Duodenal mucosa (tissue), 2 donors: ENCODE data around the gene CD93.

Source experiments
- H3K27ac ChIP-seq: one replicate; pipeline ENCODE4 v1.7.0; 2013; ENCODE audit warnings: low read depth, low read length
- H3K27me3 ChIP-seq, 2 donors: one replicate each; pipeline ENCODE4 v1.7.0; 2013; ENCODE audit warnings: low read length in 2 of 2, control low read depth in 1 of 2; ENCODE audit not compliant: insufficient read depth in 2 of 2, control insufficient read depth in 1 of 2
- H3K36me3 ChIP-seq, 2 donors: one replicate each; pipeline ENCODE4 v1.7.0; 2013; ENCODE audit warnings: low read length in 2 of 2, control low read depth in 1 of 2; ENCODE audit not compliant: insufficient read depth in 2 of 2, control insufficient read depth in 1 of 2
- H3K4me1 ChIP-seq, 2 donors: one replicate each; pipeline ENCODE4 v1.7.0; 2013; ENCODE audit warnings: low read length in 2 of 2, control low read depth in 1 of 2; ENCODE audit not compliant: insufficient read depth in 2 of 2, control insufficient read depth in 1 of 2
- H3K4me3 ChIP-seq, 2 donors: one replicate each; pipeline ENCODE4 v1.7.0; 2013; ENCODE audit warnings: low read length in 2 of 2, low read depth in 1 of 2
- H3K9ac ChIP-seq, 2 donors: one replicate each; pipeline ENCODE4 v1.7.0; 2013; ENCODE audit warnings: low read length in 2 of 2, low read depth in 1 of 2
- H3K9me3 ChIP-seq, 2 donors: one replicate each; pipeline ENCODE4 v1.7.0; 2013; ENCODE audit warnings: low read length in 2 of 2, control low read depth in 1 of 2; ENCODE audit not compliant: control insufficient read depth in 1 of 2

The CD93 gene

GRCh38 chr20:23083553-23084220, 2.4 kb downstream of the CD93 start:
- Histone ChIP-seq H3K9ac (peak overlapping the region; percentile 12 to 49), H3K4me3 (peak overlapping the region; percentile 10 to 50), H3K36me3 (no peaks in the 10 kb centered on the region), H3K27ac (no peak overlapping the region), H3K27me3 (no peaks in the 10 kb centered on the region), H3K9me3 (no peaks in the 10 kb centered on the region), H3K4me1 (no peaks in the 10 kb centered on the region)

- Histone ChIP-seq H3K4me1 (no peaks in the 10 kb centered on the region), H3K36me3 (no peaks in the 10 kb centered on the region), H3K9me3 (no peaks in the 10 kb centered on the region), H3K4me3 (peak overlapping the region; percentile 22 to 50), H3K27me3 (no peaks in the 10 kb centered on the region), H3K27ac (peak overlapping the region; percentile 3), H3K9ac (peak overlapping the region in 1 of 2 donors; percentile 49)
Measured at GRCh38 chr20:23082846-23083552, 3.1 kb downstream of the CD93 start.

DNA sequence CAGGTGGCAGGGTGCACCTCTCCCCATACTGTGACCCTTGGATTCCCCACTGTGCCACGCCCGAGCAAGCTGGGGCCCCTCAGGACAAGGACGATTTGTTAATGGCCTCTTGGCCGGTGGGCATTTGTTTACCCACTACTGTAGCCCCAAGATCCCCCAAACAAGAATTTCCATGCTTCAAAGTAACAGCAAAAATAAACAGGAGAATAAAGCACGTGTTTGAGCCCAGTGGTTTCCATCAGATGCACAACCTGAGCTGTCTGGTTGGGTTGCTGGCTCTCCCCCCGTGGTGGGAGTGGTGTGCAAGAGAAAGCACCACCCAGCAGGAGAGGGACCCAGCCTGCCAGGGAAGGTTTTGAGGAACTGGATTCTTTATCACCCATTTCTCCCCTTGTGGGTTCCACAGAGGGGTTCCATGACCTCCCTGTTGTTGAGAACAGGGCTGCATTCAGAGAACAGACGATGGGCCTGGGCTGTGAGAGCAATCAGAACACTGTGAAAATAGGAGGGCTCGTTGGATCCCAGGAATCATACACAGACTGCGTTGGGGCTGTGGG, 4.8 kb downstream of the CD93 start:
- Histone ChIP-seq H3K9me3 (no peaks in the 10 kb centered on the region), H3K9ac (no peak overlapping the region), H3K27me3 (no peaks in the 10 kb centered on the region), H3K4me1 (no peaks in the 10 kb centered on the region), H3K27ac (no peak overlapping the region), H3K36me3 (no peaks in the 10 kb centered on the region), H3K4me3 (no peak overlapping the region)

DNA sequence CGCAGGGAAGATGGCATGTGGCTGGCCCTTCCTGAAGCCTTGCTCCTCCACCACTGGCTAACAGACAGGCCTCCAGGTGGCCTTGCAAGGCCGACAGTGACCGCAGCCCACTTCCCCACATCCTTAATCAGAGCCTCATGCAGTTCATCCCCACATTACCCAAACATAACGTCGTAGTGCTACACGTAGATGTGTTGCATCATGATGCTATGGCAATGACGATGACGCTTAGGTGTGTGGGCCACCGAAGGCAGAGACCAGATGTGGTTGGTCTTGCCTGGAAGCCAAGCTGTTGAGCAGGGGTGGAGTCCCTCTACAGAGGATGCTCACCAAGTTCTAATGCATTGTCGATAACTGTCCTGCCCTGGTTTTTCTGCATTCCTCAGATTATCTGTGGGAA, 5.6 kb downstream of the CD93 start:
- no peaks in the 10 kb centered on the region for H3K9me3 ChIP-seq
- no peaks in the 10 kb centered on the region for H3K27me3 ChIP-seq
- no peak overlapping the region for H3K27ac ChIP-seq
- H3K4me3 ChIP-seq, result no peak overlapping the region
- no peaks in the 10 kb centered on the region for H3K36me3 ChIP-seq
- H3K9ac ChIP-seq, result no peak overlapping the region
- H3K4me1 ChIP-seq, result no peaks in the 10 kb centered on the region

GRCh38 chr20:23079926-23080325, 6.2 kb downstream of the CD93 start:
- Histone ChIP-seq H3K27me3 (no peaks in the 10 kb centered on the region), H3K4me3 (no peak overlapping the region), H3K9ac (no peak overlapping the region), H3K27ac (no peak overlapping the region), H3K36me3 (no peaks in the 10 kb centered on the region), H3K9me3 (no peaks in the 10 kb centered on the region), H3K4me1 (no peaks in the 10 kb centered on the region)

DNA sequence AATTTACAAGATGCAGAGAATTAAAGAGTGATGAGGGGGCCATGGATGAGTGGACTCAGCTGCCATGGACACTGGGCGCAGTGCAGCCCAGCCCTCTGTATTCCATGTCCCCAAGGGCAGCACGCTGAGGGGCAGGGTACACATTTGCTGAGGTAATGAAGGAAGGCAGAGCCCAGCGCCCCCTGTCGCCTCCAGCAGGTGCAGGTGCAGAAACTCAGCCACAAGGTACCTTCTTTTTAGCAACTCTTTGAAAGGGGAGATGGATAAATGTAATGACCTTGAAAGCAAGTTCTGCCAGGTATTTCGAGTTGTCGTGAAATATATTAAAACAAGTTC, 7.1 kb downstream of the CD93 start:
- Histone ChIP-seq H3K4me3 (no peak overlapping the region), H3K36me3 (no peaks in the 10 kb centered on the region), H3K27me3 (no peaks in the 10 kb centered on the region), H3K9me3 (no peaks in the 10 kb centered on the region), H3K9ac (no peak overlapping the region), H3K4me1 (no peaks in the 10 kb centered on the region), H3K27ac (no peak overlapping the region)

- no peak overlapping the region for H3K4me3 ChIP-seq
- H3K36me3 ChIP-seq, result no peaks in the 10 kb centered on the region
- H3K27me3 ChIP-seq, result no peaks in the 10 kb centered on the region
- H3K27ac ChIP-seq, result no peak overlapping the region
- H3K9me3 ChIP-seq, result no peaks in the 10 kb centered on the region
- no peak overlapping the region for H3K9ac ChIP-seq
- H3K4me1 ChIP-seq, result no peaks in the 10 kb centered on the region
Measured at GRCh38 chr20:23078351-23079015, 7.6 kb downstream of the CD93 start.

GRCh38 chr20:23077277-23077676, 8.8 kb downstream of the CD93 start:
- no peak overlapping the region for H3K4me3 ChIP-seq
- H3K9ac ChIP-seq, result no peak overlapping the region
- H3K4me1 ChIP-seq, result no peaks in the 10 kb centered on the region
- H3K27me3 ChIP-seq, result no peaks in the 10 kb centered on the region
- H3K9me3 ChIP-seq, result no peaks in the 10 kb centered on the region
- no peak overlapping the region for H3K27ac ChIP-seq
- H3K36me3 ChIP-seq, result no peaks in the 10 kb centered on the region

DNA sequence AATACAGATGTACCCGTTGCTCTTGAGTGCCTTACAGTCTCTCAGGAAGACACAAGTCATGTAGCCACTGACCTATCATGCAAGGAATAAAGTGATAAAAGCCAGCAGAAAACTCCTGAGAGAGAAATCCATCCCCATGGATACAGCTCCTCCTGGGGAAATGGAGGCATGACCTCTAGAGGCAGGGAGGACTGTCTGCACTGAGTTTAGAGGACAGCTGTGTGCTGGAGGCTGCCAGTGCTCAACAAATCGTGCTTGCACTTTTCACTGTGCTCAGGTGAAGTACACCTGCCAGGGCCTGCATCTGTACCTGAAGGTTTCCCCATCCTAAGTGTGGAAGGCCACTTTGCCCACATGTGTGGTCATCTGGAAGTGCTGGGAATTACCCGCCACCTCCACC, 12.1 kb downstream of the CD93 start:
- Histone ChIP-seq H3K36me3 (no peaks in the 10 kb centered on the region), H3K9ac (no peak overlapping the region), H3K4me3 (no peak overlapping the region), H3K27ac (no peak overlapping the region), H3K4me1 (no peaks in the 10 kb centered on the region), H3K9me3 (no peaks in the 10 kb centered on the region), H3K27me3 (no peaks in the 10 kb centered on the region)

DNA sequence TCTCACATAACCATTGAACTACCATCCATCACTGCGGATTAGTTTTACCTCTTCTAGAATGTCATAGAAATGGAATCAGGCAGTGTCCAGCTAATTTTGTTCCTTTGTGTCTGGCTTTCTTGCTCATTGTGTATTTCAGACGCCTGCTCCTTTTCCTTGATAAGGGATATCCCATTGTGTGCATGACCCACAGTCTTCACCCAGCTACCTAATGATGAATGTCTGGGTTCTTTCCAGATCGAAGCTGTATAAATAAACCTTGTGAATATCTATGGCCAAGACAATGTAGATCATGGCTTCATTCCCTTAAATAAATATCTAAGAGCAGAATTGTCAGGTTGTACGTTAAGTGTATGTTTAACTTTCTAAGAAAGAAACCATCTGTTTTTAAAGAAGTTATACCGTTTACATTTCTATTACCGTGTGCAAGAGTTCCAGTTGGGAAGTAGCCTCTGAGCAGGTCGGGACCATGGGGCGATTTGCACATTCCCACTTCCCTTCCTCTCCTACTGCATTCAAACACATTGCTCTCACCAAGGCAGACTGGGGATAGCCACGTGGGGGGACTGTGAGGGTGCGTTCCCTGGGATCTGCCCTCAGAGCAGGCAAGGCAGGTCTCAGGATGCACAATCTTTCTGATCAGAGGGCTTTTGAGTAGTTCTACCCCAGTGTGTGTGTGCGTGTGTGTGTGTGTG, 13.1 kb downstream of the CD93 start:
- Histone ChIP-seq H3K27ac (no peak overlapping the region), H3K4me1 (no peaks in the 10 kb centered on the region), H3K9me3 (no peaks in the 10 kb centered on the region), H3K9ac (no peak overlapping the region), H3K4me3 (no peak overlapping the region), H3K27me3 (no peaks in the 10 kb centered on the region), H3K36me3 (no peaks in the 10 kb centered on the region)
